Vagina (tissue), 2 donors: ENCODE data around the gene CHD6.

ENCODE experiments used
- CTCF ChIP-seq, 3 experiments: fragments of 450-650 bp in 2 of 3; fragments of 200-600 bp in 1 of 3; sonication (generic) in 1 of 3; IDR thresholded peaks; one replicate each; pipeline ENCODE4 v1.5.1; 2017 to 2019; ENCODE audit warnings: antibody characterized with exemption in 3 of 3, mild to moderate bottlenecking in 2 of 3, moderate library complexity in 2 of 3
- POLR2A ChIP-seq, 2 donors: fragments of 450-650 bp; IDR thresholded peaks; one replicate each; pipeline ENCODE4 v1.6.1; 2017; ENCODE audit warnings: antibody characterized with exemption in 2 of 2, mild to moderate bottlenecking in 2 of 2, moderate library complexity in 2 of 2

- TF ChIP-seq POLR2A (IDR thresholded peaks at IDR 0.05) (no peak), CTCF (IDR thresholded peaks at IDR 0.05) (no peak)
Observed at GRCh38 chr20:41573955-41574354, 44.2 kb downstream of the CHD6 start.
